ENCODE measurements around the gene IRF6. TPM values are rescaled to one million over a fixed set of nuclear protein-coding genes. Genes with fewer than 3 reads are reported as not detected.
A peak's percentile ranks its signal among the peaks of the same experiment; 100 is the strongest.

IRF6 gene
- total RNA-seq = under 1 TPM; 0.16 to 0.21 TPM

DNA sequence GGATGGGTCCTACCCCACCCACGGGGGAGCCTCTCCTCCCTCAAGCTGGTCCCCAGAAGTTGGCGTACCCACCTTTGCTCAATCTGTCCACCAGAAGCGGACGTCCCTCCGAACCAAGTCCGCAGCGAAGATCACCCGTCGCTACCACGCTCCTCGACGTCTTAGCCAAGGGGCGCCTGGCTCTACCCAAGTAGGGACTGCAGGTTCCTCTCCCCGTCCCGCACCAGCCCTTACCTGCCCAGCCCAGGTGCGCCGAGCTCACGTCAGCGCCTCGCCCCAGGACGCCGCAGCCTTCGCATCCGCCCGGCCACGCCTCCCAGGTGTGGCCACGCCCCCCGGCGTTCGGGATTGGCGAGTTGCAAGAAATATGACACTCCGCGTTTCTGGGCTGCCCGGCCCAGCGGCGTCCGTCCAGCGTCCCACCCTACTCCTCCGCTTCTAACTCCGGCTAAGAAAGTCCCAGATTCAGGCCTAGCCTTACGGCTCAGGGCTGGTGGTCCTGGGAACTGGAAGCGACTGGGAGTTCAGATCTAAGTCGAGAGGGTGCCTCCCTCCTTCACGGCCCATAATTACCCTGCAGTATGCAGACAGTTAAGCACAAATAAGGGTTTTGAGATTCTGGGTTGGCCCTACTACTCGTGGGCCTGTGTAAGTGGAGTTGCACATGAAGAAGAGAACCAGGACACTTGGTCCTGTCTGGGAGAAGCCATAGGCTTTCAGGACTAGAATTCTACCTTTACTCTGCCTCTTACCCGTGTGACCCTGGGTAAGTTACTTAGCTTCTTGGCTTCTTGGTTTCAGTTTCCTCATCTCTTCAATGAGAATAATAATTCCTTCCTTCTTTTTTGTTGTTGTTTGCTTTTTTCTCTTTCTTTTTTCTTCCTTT is at the start of gene IRF6:
Gene IRF6 (minus strand): TSS at position 268 of the 886 bp plus-strand sequence. CDS start 4,729 bp downstream, outside the sequence.
- Mint-ChIP-seq H3K27me3 (ENCODE audit: low read depth) (peaks cover 17% of the 10 kb centered on the region), H3K9me3 (ENCODE audit: insufficient read depth) (no peaks in the 10 kb centered on the region), H3K27ac (peak within 1 kb of the TSS; percentile 84), H3K4me1 (ENCODE audit: low read depth) (peaks cover 11% of the 10 kb centered on the region), H3K36me3 (ENCODE audit: low read depth) (no peaks in the 10 kb centered on the region), H3K4me3 (peak within 1 kb of the TSS; percentile 77)
- POLR2A ChIA-PET = no interaction called here
- ATAC-seq = peak; percentile 89
- CTCF ChIA-PET = interaction anchor here (1.1 to 6.4 kb wide), 4 partner anchors 10 to 38 kb away, joined by 3 to 61 read pairs (median 4); no protein-coding TSS in a partner anchor
- DNase-seq = peak; percentile 71

DNA sequence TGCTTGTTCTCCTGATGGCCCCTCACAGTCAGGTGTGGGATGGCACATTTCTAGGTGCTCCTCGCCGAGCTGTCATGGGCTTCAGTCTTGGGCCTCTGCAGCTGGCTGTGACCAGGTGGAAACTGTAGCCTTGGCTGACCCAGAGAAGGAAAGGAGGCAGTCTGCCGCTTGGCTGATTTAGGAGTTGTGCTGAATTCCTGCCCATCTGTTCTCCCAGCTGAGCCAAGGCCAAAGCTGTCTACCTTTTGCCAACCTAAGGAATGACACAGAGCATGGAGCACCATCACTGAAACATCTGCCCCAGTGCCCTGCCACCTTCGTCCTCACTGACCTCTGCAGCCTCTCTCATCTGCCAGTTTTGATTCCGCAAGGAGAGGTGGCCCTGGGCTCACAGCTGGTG is 49.7 kb upstream of the IRF6 start:
- Mint-ChIP-seq H3K27me3 (ENCODE audit: low read depth) (no peaks in the 10 kb centered on the region), H3K9me3 (ENCODE audit: insufficient read depth) (no peaks in the 10 kb centered on the region), H3K4me3 (no peak overlapping the region), H3K36me3 (ENCODE audit: low read depth) (peaks cover 21% of the 10 kb centered on the region), H3K4me1 (ENCODE audit: low read depth) (peaks cover 4% of the 10 kb centered on the region), H3K27ac (no peak overlapping the region)
- POLR2A ChIA-PET = no interaction called here
- DNase-seq = no peak
- CTCF ChIA-PET = interaction anchor here (1.8 to 2.6 kb wide), 3 partner anchors 16 to 33 kb away, joined by 5 to 9 read pairs (median 5); no protein-coding TSS in a partner anchor
- ATAC-seq = no peak

DNA sequence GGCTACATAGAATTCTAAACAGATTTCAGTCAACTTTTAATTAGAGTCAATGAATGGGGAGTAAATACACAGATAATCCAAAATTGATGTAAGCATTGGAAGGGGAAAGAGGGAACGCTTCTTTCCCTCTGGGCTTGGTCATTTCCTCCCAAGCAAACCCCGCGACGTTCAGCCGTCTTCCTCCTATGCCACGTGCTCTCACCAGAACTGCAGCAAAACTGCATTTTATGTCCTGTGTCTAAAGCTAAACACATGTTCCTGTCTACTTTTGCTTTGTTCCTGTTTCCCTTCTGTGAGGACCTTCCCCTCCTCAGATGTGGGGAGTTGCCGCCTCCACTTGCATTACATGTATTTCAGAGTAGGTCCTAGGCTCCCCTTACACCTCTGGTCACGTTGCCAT is 49.1 kb upstream of the IRF6 start:
- CTCF ChIA-PET = interaction anchor here (2.1 to 2.6 kb wide), 2 partner anchors 16 to 32 kb away, joined by 5 to 9 read pairs; no protein-coding TSS in a partner anchor
- no peak for ATAC-seq
- Mint-ChIP-seq H3K27me3 (ENCODE audit: low read depth) (no peaks in the 10 kb centered on the region), H3K4me1 (ENCODE audit: low read depth) (peaks cover 4% of the 10 kb centered on the region), H3K27ac (no peak overlapping the region), H3K9me3 (ENCODE audit: insufficient read depth) (no peaks in the 10 kb centered on the region), H3K36me3 (ENCODE audit: low read depth) (peaks cover 24% of the 10 kb centered on the region), H3K4me3 (no peak overlapping the region)
- no peak for DNase-seq
- POLR2A ChIA-PET = no interaction called here

GRCh38 chr1:209854196-209854595 is 48.3 kb upstream of the IRF6 start:
- Mint-ChIP-seq H3K27ac (no peak overlapping the region), H3K4me3 (no peak overlapping the region), H3K4me1 (ENCODE audit: low read depth) (peaks cover 4% of the 10 kb centered on the region), H3K9me3 (ENCODE audit: insufficient read depth) (no peaks in the 10 kb centered on the region), H3K27me3 (ENCODE audit: low read depth) (no peaks in the 10 kb centered on the region), H3K36me3 (ENCODE audit: low read depth) (peaks cover 24% of the 10 kb centered on the region)
- DNase-seq (no peak), ATAC-seq (no peak)
- CTCF ChIA-PET = interaction anchor here (2.1 to 2.6 kb wide), 2 partner anchors 15 to 31 kb away, joined by 5 to 9 read pairs; no protein-coding TSS in a partner anchor
- POLR2A ChIA-PET = no interaction called here

- Mint-ChIP-seq H3K27ac (peak overlapping the region; percentile 39), H3K9me3 (ENCODE audit: insufficient read depth) (no peaks in the 10 kb centered on the region), H3K27me3 (ENCODE audit: low read depth) (no peaks in the 10 kb centered on the region), H3K4me1 (ENCODE audit: low read depth) (peaks cover 4% of the 10 kb centered on the region), H3K4me3 (no peak overlapping the region), H3K36me3 (ENCODE audit: low read depth) (peaks cover 24% of the 10 kb centered on the region)
- no peak for DNase-seq
- ChIA-PET CTCF (interaction anchor here (2.1 kb wide), 1 partner anchor 31 kb away, joined by 5 read pairs; no protein-coding TSS in a partner anchor), POLR2A (no interaction called here)
- ATAC-seq = no peak
Measured at GRCh38 chr1:209853676-209854075, 47.7 kb upstream of the IRF6 start.

- no peak overlapping the region for H3K27ac Mint-ChIP-seq
- ChIA-PET POLR2A (no interaction called here), CTCF (interaction anchor here (0.7 to 1.6 kb wide), 8 partner anchors 9 to 461 kb away, joined by 3 to 8 read pairs (median 6); no protein-coding TSS in a partner anchor)
- peaks cover 4% of the 10 kb centered on the region for H3K4me1 Mint-ChIP-seq (ENCODE audit: low read depth)
- peaks cover 31% of the 10 kb centered on the region for H3K36me3 Mint-ChIP-seq (ENCODE audit: low read depth)
- no peaks in the 10 kb centered on the region for H3K9me3 Mint-ChIP-seq (ENCODE audit: insufficient read depth)
- ATAC-seq (peak; percentile 39), DNase-seq (peak; percentile 27)
- no peaks in the 10 kb centered on the region for H3K27me3 Mint-ChIP-seq (ENCODE audit: low read depth)
- no peak overlapping the region for H3K4me3 Mint-ChIP-seq
Measured at GRCh38 chr1:209850342-209850979, 44.5 kb upstream of the IRF6 start.

GRCh38 chr1:209849388-209849787 is 43.4 kb upstream of the IRF6 start:
- no peaks in the 10 kb centered on the region for H3K9me3 Mint-ChIP-seq (ENCODE audit: insufficient read depth)
- H3K27ac Mint-ChIP-seq = no peak overlapping the region
- H3K36me3 Mint-ChIP-seq (ENCODE audit: low read depth) = peaks cover 34% of the 10 kb centered on the region
- DNase-seq (no peak), ATAC-seq (no peak)
- H3K4me1 Mint-ChIP-seq (ENCODE audit: low read depth) = peaks cover 4% of the 10 kb centered on the region
- no peak overlapping the region for H3K4me3 Mint-ChIP-seq
- POLR2A ChIA-PET = no interaction called here
- CTCF ChIA-PET = interaction anchor here (1.0 to 1.6 kb wide), 6 partner anchors 9 to 462 kb away, joined by 3 to 8 read pairs (median 6); no protein-coding TSS in a partner anchor
- H3K27me3 Mint-ChIP-seq (ENCODE audit: low read depth) = no peaks in the 10 kb centered on the region

DNA sequence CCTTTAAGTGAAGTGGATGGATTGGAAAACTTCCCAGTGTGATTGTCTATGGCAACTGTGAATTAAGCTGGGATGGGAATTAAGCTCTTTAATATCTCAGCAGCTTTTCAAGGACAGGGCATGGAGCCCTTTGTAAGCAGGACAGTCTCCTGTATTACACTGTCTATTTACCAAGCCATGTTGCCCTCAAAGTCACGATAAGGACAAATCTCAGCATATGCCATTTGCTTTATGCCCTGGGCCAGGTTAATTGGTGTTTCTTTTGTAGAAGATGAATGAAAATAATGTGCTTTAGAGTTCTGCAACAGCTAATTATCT is 39.4 kb upstream of the IRF6 start:
- no peak for ATAC-seq

GRCh38 chr1:209844695-209845407 is 38.9 kb upstream of the IRF6 start:
- Mint-ChIP-seq H3K27me3 (ENCODE audit: low read depth) (no peaks in the 10 kb centered on the region), H3K4me3 (no peak overlapping the region), H3K4me1 (ENCODE audit: low read depth) (no peaks in the 10 kb centered on the region), H3K9me3 (ENCODE audit: insufficient read depth) (no peaks in the 10 kb centered on the region), H3K36me3 (ENCODE audit: low read depth) (peaks cover 46% of the 10 kb centered on the region), H3K27ac (no peak overlapping the region)
- ChIA-PET CTCF (interaction anchor here (1.8 to 2.1 kb wide), 2 partner anchors 15 to 22 kb away, joined by 7 to 8 read pairs; no protein-coding TSS in a partner anchor), POLR2A (no interaction called here)
- ATAC-seq (no peak), DNase-seq (no peak)

More for the DNA sequence above, 39.4 kb upstream of the IRF6 start:
- CTCF ChIA-PET = interaction anchor here (1.8 to 2.1 kb wide), 2 partner anchors 15 to 22 kb away, joined by 7 to 8 read pairs; no protein-coding TSS in a partner anchor
- Mint-ChIP-seq H3K27ac (no peak overlapping the region), H3K9me3 (ENCODE audit: insufficient read depth) (no peaks in the 10 kb centered on the region), H3K4me1 (ENCODE audit: low read depth) (no peaks in the 10 kb centered on the region), H3K36me3 (ENCODE audit: low read depth) (peaks cover 43% of the 10 kb centered on the region), H3K4me3 (no peak overlapping the region), H3K27me3 (ENCODE audit: low read depth) (no peaks in the 10 kb centered on the region)
- POLR2A ChIA-PET = no interaction called here
- DNase-seq = no peak

GRCh38 chr1:209840611-209841010 is 34.7 kb upstream of the IRF6 start:
- no peak for ATAC-seq
- H3K27me3 Mint-ChIP-seq (ENCODE audit: low read depth) = no peaks in the 10 kb centered on the region
- CTCF ChIA-PET = interaction anchor here (1.4 to 2.4 kb wide), 4 partner anchors 10 to 19 kb away, joined by 3 to 9 read pairs (median 5); no protein-coding TSS in a partner anchor
- POLR2A ChIA-PET = interaction anchor here (0.5 to 1.2 kb wide), 2 partner anchors 13 to 1457 kb away, joined by 3 read pairs; partner anchors contain the start of gene UTP25
- peaks cover 69% of the 10 kb centered on the region for H3K36me3 Mint-ChIP-seq (ENCODE audit: low read depth)
- no peak for DNase-seq
- no peaks in the 10 kb centered on the region for H3K4me1 Mint-ChIP-seq (ENCODE audit: low read depth)
- H3K9me3 Mint-ChIP-seq (ENCODE audit: insufficient read depth) = no peaks in the 10 kb centered on the region
- no peak overlapping the region for H3K27ac Mint-ChIP-seq
- no peak overlapping the region for H3K4me3 Mint-ChIP-seq

DNA sequence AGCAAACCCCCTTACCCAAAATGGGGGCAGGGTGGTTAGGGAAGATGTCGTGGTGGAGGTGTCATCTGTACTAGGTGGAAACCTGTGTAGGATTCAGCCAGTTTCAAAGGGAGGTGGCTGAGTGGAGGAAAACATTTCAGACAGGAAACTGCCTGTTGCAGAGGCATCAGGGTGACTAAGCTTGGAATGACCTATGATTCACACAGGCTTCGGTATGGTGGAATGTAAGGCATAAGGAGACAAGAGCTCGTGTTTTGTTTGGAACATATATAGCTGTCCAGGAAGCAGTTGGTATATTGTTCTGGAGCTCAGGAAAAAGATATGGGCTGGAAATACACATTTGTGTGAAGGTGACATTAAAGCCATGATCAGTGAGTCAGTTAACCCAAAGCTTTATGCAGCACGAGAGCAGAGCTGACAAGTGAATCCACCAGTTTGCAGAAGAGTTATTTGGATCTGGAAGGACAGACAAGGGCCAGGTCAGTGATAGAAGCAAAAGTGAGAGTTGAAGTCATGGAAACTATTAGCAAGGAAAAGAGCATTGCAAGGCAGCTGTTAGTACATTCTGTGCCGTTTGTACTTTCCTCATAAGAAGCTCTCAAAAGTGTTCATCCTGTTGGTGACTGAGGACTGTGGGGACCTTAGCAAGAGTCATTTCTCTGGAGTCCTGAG is 34.1 kb upstream of the IRF6 start:
- H3K4me3 Mint-ChIP-seq = no peak overlapping the region
- H3K27me3 Mint-ChIP-seq (ENCODE audit: low read depth) = no peaks in the 10 kb centered on the region
- POLR2A ChIA-PET = interaction anchor here (0.8 to 1.2 kb wide), 2 partner anchors 12 to 72 kb away, joined by 3 read pairs; partner anchors contain the start of gene UTP25
- no peaks in the 10 kb centered on the region for H3K4me1 Mint-ChIP-seq (ENCODE audit: low read depth)
- H3K9me3 Mint-ChIP-seq (ENCODE audit: insufficient read depth) = no peaks in the 10 kb centered on the region
- CTCF ChIA-PET = interaction anchor here (0.8 to 8.6 kb wide), 6 partner anchors 9 to 20 kb away, joined by 3 to 45 read pairs (median 5); no protein-coding TSS in a partner anchor
- no peak for ATAC-seq
- DNase-seq = no peak
- peaks cover 69% of the 10 kb centered on the region for H3K36me3 Mint-ChIP-seq (ENCODE audit: low read depth)
- peak overlapping the region; percentile 4 for H3K27ac Mint-ChIP-seq

All from activated CD8-positive, alpha-beta T cell treated with anti-CD3 and anti-CD28 coated beads, Interleukin-2, amount 10 ng/mL, durations not matched to agents 7 days and 5 days (primary cell).